Gastroesophageal sphincter (tissue), 3 donors: ENCODE data around the gene LASP1.

Experiments used
- CTCF ChIP-seq, 4 experiments: fragments of 200-600 bp in 2 of 4; fragments of 450-650 bp in 2 of 4; sonication (generic) in 1 of 4; IDR thresholded peaks; one replicate each; pipeline ENCODE4 v1.5.1; 2017 to 2019; ENCODE audit warnings: antibody characterized with exemption in 4 of 4, mild to moderate bottlenecking in 2 of 4, moderate library complexity in 2 of 4
- EP300 ChIP-seq: sonication (generic); formaldehyde crosslinking; IDR thresholded peaks from one replicate; pipeline ENCODE4 v1.6.1; 2017; ENCODE audit warnings: antibody characterized with exemption, mild to moderate bottlenecking
- POLR2AphosphoS5 ChIP-seq: sonication (generic); formaldehyde crosslinking; IDR thresholded peaks from one replicate; pipeline ENCODE4 v1.6.1; 2017; ENCODE audit warnings: antibody characterized with exemption

- TF ChIP-seq CTCF (IDR thresholded peaks at IDR 0.05), result no peak
- TF ChIP-seq EP300, result no peak
- no peak for TF ChIP-seq POLR2AphosphoS5
These were observed 20.5 kb downstream of the LASP1 start for GRCh38 chr17:38890410-38890746.
